HFFc6 (cell line): ENCODE data around the gene NUS1. TPM values are rescaled to one million over a fixed set of nuclear protein-coding genes. Genes with fewer than 3 reads are reported as not detected.

Experiments used
- DNase-seq: peaks from one replicate; pipeline ENCODE4 v3.0.0-alpha.2; 2018
- H3K27ac Mint-ChIP-seq: 2 replicates; pipeline ENCODE4 v1.8.0; 2020; ENCODE audit warnings: mild to moderate bottlenecking, mixed read lengths
- H3K27me3 Mint-ChIP-seq: 2 replicates; pipeline ENCODE4 v1.8.0; 2021; ENCODE audit warnings: mild to moderate bottlenecking, moderate library complexity, mixed read lengths; ENCODE audit not compliant: insufficient read depth
- H3K36me3 Mint-ChIP-seq: 2 replicates; pipeline ENCODE4 v1.8.0; 2021; ENCODE audit warnings: low read depth, mixed read lengths
- H3K4me1 Mint-ChIP-seq: 2 replicates; pipeline ENCODE4 v1.8.0; 2020; ENCODE audit warnings: low read depth, mixed read lengths
- H3K4me3 Mint-ChIP-seq: 2 replicates; pipeline ENCODE4 v1.8.0; 2020; ENCODE audit warnings: mild to moderate bottlenecking, moderate library complexity, mixed read lengths
- H3K9me3 Mint-ChIP-seq: 2 replicates; pipeline ENCODE4 v1.8.0; 2020; ENCODE audit warnings: mild to moderate bottlenecking, mixed read lengths
- total RNA-seq, 6 experiments: library from RNA; stranded (reverse); fragmentation: NEBNext Ultra II Directional; extraction: Animal tissue kit (Norgen Biotek cat#: 25700); gene quantifications; 2 replicates in 1 of 6; 3 replicates in 5 of 6; pipeline ENCODE4 v1.2.3, GENCODE V29; 2021
- TF ChIP-seq, protein P1 (sequence below): fragments of 200-600 bp; sonication (generic); IDR thresholded peaks from 2 replicates; pipeline ENCODE4 v1.5.0; 2021; ENCODE audit warnings: antibody characterized with exemption, mild to moderate bottlenecking

NUS1 gene
- total RNA-seq, 6 experiments from 2014 or later: 44.4 to 55.2 (median 48.7) TPM

DNA sequence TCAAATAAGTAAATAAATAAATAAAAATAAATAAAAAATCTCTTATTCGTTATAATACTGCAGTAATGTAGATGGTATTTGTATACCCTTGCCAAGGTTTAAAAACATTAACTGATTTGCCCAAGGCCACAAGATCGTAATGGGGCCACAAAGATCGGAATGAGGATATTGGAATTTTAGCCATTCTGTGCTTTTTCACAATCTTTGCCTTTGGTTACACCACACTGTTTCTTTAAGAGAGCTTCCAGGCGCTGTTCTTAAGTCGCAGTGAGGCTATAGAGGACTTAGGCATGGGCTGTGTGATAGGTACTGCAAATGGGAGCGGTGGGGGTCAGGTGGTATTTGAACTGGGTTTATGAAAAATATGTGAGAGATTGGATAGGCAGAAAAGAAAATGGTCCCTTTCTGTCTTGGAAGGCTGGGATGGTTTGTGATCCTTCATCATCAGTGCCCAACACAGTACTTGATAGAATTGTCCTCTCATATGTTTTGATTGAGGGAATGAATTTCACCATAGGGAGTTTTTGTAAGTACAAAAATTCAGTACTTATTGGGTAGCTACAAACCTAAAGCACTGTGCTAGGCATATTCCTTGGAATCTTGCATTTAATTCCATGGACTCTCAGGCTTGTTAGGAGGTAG is 1.4 kb downstream of the NUS1 start:
- no peaks in the 10 kb centered on the region for H3K9me3 Mint-ChIP-seq
- H3K4me3 Mint-ChIP-seq: peak overlapping the region; percentile 86
- H3K36me3 Mint-ChIP-seq: peaks cover 40% of the 10 kb centered on the region
- peaks cover 7% of the 10 kb centered on the region for H3K27me3 Mint-ChIP-seq
- TF ChIP-seq, protein P1, sequence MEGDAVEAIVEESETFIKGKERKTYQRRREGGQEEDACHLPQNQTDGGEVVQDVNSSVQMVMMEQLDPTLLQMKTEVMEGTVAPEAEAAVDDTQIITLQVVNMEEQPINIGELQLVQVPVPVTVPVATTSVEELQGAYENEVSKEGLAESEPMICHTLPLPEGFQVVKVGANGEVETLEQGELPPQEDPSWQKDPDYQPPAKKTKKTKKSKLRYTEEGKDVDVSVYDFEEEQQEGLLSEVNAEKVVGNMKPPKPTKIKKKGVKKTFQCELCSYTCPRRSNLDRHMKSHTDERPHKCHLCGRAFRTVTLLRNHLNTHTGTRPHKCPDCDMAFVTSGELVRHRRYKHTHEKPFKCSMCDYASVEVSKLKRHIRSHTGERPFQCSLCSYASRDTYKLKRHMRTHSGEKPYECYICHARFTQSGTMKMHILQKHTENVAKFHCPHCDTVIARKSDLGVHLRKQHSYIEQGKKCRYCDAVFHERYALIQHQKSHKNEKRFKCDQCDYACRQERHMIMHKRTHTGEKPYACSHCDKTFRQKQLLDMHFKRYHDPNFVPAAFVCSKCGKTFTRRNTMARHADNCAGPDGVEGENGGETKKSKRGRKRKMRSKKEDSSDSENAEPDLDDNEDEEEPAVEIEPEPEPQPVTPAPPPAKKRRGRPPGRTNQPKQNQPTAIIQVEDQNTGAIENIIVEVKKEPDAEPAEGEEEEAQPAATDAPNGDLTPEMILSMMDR: no peak
- H3K4me1 Mint-ChIP-seq: peaks cover 63% of the 10 kb centered on the region
- no peak for DNase-seq
- peak overlapping the region; percentile 61 for H3K27ac Mint-ChIP-seq

DNA sequence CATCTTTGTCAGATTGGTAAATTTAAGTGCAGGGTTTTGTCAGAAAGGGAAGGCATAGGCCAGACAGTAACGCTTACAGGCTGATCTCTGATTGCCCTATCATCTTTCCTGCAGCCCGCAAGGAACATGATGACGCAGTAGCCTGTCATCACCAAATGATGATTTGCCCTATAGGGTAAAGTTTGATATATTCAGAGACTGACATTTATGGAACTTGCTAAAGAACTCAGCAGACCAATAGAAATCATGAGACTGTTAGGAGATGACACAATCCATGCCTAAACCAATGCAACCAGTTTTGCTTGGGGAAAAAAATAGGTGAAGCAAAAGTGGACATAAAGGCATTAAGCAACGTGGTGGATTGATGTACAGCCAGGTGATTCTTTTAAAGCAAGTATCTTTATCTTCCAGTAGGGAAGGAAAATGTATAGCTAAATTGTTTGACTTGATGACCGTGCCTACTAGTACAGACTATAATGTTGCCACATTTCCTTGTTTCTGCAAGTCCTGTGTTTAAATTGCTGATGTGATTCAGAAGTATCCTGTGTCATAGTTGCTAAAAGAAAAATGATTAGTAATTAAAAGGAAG is 2.4 kb downstream of the NUS1 start:
- DNase-seq: peak; percentile 21
- Mint-ChIP-seq H3K9me3 (no peaks in the 10 kb centered on the region), H3K4me1 (peaks cover 70% of the 10 kb centered on the region), H3K36me3 (peaks cover 40% of the 10 kb centered on the region), H3K27me3 (peaks cover 7% of the 10 kb centered on the region), H3K27ac (peak overlapping the region; percentile 61; the same call in 1 of the 2 replicates), H3K4me3 (peak overlapping the region; percentile 86)
- TF ChIP-seq, protein P1: no peak

DNA sequence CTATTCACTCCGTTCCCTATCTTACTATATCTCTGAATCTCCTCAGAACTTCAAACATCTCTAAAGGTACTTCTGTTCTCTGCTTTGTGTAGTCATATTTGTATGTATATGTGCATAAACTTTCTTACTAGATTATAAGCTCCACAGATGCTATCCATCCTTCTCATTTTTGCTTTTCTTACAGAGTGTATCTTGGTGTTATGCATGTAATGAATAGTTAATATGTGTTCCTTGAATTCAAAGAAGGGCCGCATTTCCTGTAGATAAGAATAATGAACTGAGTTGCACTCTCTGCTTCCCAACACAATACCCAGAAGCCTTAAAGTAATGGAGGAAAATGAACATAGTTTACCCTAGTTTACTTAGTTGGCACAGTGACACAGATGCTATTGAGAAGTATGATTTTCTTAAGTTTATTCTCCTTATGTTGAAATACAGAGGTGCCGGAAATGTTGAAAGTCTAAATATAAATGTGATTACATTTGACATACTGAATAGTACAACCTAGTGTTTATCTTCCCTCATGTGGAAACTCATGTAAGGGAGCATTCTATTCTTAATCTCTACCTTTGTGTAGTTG is 6.0 kb downstream of the NUS1 start:
- Mint-ChIP-seq H3K9me3 (no peaks in the 10 kb centered on the region), H3K27me3 (peaks cover 4% of the 10 kb centered on the region; the same call in 1 of the 2 replicates), H3K36me3 (peaks cover 40% of the 10 kb centered on the region), H3K4me3 (no peak overlapping the region), H3K27ac (no peak overlapping the region), H3K4me1 (peaks cover 79% of the 10 kb centered on the region)
- DNase-seq: no peak
- TF ChIP-seq, protein P1: no peak

DNA sequence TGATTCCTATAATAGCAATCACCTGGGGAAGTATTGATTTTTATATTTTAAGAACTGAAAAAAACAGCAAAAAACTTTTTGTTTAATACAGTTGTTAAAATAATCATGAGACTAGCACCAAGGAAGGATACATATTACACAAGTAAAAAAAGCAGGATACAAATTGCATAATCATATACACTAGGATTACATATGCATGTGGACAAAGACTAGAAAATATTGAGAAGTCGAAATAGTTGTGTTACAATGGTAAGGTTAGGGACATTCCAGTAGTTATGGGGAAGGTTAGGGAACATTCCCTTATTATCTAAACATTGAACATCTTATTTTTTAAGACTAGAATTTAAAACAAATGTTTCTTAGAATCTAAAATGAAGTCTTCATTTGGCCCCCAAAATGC is 9.5 kb downstream of the NUS1 start:
- TF ChIP-seq, protein P1: no peak
- Mint-ChIP-seq H3K4me1 (peaks cover 57% of the 10 kb centered on the region), H3K27me3 (no peaks in the 10 kb centered on the region; the same call in 1 of the 2 replicates), H3K36me3 (peaks cover 25% of the 10 kb centered on the region), H3K9me3 (no peaks in the 10 kb centered on the region), H3K27ac (no peak overlapping the region), H3K4me3 (no peak overlapping the region)
- DNase-seq: no peak

DNA sequence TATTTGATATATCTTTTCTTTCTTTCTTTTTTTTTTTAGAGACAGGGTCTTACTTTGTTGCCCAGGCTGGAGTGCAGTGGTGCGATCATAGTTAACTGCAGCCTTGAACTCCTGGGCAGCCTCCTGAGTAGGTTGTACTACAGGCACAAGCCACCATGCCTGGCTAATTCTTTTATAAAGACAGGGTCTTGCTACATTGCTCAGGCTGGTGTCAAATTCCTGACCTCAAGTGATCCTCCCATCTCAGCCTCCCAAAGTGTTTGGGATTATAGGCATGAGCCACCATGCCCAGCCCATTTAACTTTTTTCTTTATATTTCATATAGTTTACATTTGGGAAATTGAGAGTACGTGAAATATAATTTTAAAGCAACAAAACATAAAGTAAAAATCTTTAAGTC is 10.1 kb downstream of the NUS1 start:
- no peak for DNase-seq
- Mint-ChIP-seq H3K27ac (no peak overlapping the region), H3K4me1 (peaks cover 51% of the 10 kb centered on the region), H3K27me3 (no peaks in the 10 kb centered on the region; the same call in 1 of the 2 replicates), H3K9me3 (no peaks in the 10 kb centered on the region), H3K4me3 (no peak overlapping the region), H3K36me3 (peaks cover 19% of the 10 kb centered on the region)
- TF ChIP-seq, protein P1: no peak
